NCI-H82 (cell line): ENCODE measurements around the gene ARHGEF2.
"Not testable (repeated sequence)": the region's sequence is repeated elsewhere in the genome, so short reads cannot be mapped to it uniquely, and the experiment has no call there.

Experiments used
- DNase-seq: peaks from one replicate; lab custom pipeline; 2025; lab: John Stamatoyannopoulos, UW

ARHGEF2 gene

GRCh38 chr1:155990005-155990739 is 11.8 kb upstream of the ARHGEF2 start:
- no peak for DNase-seq

GRCh38 chr1:155989242-155990004 is 11.1 kb upstream of the ARHGEF2 start:
- peak; percentile 81 for DNase-seq

- not testable (repeated sequence) for DNase-seq
These were observed 6.7 kb upstream of the ARHGEF2 start for GRCh38 chr1:155984903-155985645.

- DNase-seq = no peak
These were observed 6.0 kb upstream of the ARHGEF2 start for GRCh38 chr1:155984341-155984740.

GRCh38 chr1:155983191-155984024 is 5.1 kb upstream of the ARHGEF2 start:
- DNase-seq = peak; percentile 90

- DNase-seq = no peak
These were observed 3.8 kb upstream of the ARHGEF2 start for GRCh38 chr1:155982106-155982505.

GRCh38 chr1:155981266-155982088 is 3.1 kb upstream of the ARHGEF2 start:
- peak; percentile 65 for DNase-seq

GRCh38 chr1:155979597-155980343 is 1.4 kb upstream of the ARHGEF2 start:
- no peak for DNase-seq

- DNase-seq = peak; percentile 50
These were observed 654 bp upstream of the ARHGEF2 start for GRCh38 chr1:155978973-155979429.

GRCh38 chr1:155977690-155978324 is 540 bp downstream of the ARHGEF2 start:
- DNase-seq = peak; percentile 62

- DNase-seq = peak; percentile 52
These were observed 1.2 kb downstream of the ARHGEF2 start for GRCh38 chr1:155976913-155977689.

- peak; percentile 93 for DNase-seq
These were observed 2.1 kb downstream of the ARHGEF2 start for GRCh38 chr1:155976062-155976912.

GRCh38 chr1:155975375-155976061 is 2.8 kb downstream of the ARHGEF2 start:
- DNase-seq = peak; percentile 44

GRCh38 chr1:155974208-155975115 is 3.9 kb downstream of the ARHGEF2 start:
- no peak for DNase-seq

- no peak for DNase-seq
These were observed 4.6 kb downstream of the ARHGEF2 start for GRCh38 chr1:155973723-155974122.
